AG08396 (cell line): ENCODE data around the gene PRKAR2B.
A peak's percentile ranks its signal among the peaks of the same experiment; 100 is the strongest.

Experiments
- DNase-seq: peaks from one replicate; pipeline ENCODE4 v3.0.0; 2012; ENCODE audit warnings: low spot score, mixed read lengths

The PRKAR2B gene

GRCh38 chr7:107044347-107045194, at the start of gene PRKAR2B:
Gene PRKAR2B (plus strand): TSS chr7:107044705. CDS start chr7:107044908, 203 bp downstream.
- peak; percentile 94 for DNase-seq

- DNase-seq: no peak
Measured at GRCh38 chr7:106994833-106995232, 49.7 kb upstream of the PRKAR2B start.

GRCh38 chr7:106997487-106998271, 46.8 kb upstream of the PRKAR2B start:
- DNase-seq: no peak

DNA sequence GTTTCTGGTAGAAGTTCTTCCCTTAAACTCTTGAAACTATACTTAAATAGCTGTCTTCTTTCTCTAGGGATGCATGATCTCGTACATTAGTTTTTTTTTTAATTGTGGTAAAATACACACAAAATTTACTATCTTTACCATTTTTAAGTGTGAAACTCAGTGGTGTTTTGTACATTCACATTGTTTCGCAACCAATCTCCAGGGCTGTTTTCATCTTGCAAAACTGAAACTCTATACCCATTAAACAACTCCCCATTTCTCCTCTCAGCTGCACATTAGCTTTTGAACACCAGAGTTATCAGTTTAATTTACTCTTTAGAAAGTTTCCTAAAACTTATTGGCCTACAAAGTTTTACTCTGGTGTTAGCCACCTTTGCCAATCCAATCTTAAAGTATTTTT, 45.5 kb upstream of the PRKAR2B start:
- DNase-seq: no peak

- DNase-seq: no peak
Measured at GRCh38 chr7:107001490-107001889, 43.0 kb upstream of the PRKAR2B start.

GRCh38 chr7:107002126-107002525, 42.4 kb upstream of the PRKAR2B start:
- DNase-seq: no peak

DNA sequence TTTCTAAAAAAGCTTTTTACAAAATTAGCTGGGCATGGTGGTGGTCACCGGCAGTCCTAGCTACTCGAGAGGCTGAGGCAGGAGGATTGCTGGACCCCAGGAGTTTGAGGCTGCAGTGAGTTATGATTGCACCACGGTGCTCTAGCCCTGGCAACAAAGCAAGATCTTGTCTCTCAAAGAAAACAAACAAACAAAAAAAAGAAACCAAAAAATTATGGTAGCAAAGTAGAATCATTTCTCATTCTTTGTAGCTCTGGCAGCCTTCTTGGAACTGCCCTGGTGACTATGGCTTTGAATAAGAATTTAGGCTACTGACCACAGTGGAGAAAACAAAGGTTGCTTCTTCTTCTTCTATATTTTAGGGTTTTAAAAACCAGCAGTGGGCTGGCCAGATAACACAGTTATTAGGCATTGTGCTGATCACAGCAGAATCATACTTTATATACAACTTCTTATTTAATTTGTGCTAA, 41.9 kb upstream of the PRKAR2B start:
- DNase-seq: no peak

GRCh38 chr7:107007007-107007891, 37.3 kb upstream of the PRKAR2B start:
- no peak for DNase-seq

- no peak for DNase-seq
Measured at GRCh38 chr7:107007892-107008287, 36.6 kb upstream of the PRKAR2B start.

GRCh38 chr7:107009846-107010203, 34.7 kb upstream of the PRKAR2B start:
- no peak for DNase-seq

- DNase-seq: no peak
Measured at GRCh38 chr7:107012691-107013090, 31.8 kb upstream of the PRKAR2B start.

GRCh38 chr7:107014387-107015023, 30.0 kb upstream of the PRKAR2B start:
- DNase-seq: peak; percentile 11

DNA sequence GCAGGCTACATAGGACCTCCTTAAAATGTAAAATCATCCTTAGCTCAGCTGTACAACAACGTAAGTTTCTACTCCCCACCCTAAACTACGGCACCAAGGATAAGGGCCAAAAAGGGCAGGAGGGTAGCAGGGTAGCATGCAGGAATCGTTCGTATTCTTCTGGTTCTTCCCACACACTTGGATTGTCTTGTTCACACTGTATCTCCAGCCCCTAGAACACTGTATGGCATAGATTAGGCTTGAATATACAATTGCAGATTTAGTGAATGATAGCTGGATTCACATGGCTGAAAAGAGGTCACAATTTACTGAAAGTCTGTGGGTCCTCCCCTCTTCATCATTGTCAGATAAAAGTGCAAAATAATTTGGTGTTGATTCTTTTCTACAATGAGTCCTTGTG, 28.2 kb upstream of the PRKAR2B start:
- DNase-seq: no peak

DNA sequence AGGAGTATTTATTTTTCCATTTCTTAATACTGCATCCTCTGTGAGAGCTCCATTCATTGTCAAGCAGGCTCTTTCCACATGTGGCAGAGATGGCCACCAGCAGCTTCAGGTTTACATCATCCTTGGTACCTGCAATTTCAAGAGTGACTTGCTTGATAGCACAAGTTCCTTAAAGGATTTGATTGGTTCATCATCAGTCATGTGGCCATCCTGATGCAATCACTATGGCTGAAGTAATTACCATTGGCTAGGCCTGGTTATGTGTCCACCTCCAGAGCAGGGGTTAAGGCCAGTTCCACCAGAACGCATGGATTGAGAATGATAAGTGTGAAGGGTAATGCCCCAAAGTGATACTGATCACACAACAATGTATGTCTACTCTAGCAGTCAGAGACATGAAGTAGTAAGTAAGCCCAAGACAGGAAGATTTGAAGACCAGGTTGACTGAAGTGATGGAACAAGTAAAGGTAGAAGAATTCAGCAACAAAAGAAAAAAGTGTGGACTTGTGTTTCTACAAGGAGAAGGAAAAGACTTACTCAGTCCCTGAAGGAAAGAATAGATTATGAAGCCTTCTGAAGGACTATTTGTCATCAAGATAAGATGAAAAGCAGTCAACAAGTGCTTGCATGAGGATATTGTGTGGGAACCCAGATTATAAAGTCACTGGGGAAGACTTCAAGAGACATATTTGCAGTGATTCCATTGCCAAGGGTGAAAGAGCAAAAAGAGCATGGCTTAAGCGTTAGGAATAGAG, 26.4 kb upstream of the PRKAR2B start:
- DNase-seq: no peak

DNA sequence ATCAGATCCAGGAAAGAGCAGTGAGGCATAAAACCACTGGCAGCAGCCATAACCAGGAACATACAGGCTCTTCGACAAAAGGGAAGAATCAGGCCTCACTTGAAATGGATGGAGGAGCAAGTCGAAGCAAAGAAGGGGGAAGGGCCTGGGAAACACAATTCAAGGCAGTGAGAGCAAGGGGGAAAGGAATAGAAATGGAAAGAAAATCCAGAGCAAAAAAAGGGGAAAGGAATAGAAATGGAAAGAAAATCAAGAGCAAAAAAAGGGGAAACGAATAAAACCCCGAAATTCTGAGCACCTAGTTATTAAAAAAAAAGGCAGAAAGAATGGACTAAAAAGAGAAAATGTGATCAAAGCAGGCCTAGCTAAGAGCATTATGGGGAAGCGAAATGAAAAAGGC, 24.1 kb upstream of the PRKAR2B start:
- no peak for DNase-seq

GRCh38 chr7:107021600-107021999, 22.9 kb upstream of the PRKAR2B start:
- no peak for DNase-seq

DNA sequence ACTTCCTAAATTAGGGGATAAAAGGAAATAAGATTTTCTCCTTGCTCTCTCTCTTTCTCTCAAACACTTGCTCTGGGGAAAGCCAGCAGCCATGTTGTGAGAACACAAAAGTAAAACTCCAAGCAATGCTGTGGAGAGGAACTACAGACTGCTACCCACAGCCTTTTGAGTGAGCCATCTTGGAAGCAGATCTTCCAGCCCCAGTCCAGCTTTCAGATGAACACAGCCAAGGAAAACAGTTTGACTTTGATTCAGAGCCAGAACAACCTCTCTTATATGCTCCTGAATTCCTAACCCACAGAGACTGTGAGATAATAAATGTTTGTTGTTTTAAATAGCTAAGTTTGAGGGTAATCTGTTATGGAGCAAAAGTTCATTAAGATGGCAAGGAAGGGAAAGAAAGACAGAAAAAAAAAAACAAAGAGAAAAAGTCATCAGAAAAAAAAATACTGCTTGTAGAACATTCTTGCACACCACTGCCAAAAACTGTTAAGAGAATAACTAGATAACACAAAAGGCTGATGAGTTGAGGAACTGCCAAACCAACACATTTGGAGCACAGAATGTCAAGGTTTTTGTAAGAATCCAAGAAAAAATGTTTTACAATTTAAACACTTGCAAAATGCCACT, 20.9 kb upstream of the PRKAR2B start:
- no peak for DNase-seq

DNA sequence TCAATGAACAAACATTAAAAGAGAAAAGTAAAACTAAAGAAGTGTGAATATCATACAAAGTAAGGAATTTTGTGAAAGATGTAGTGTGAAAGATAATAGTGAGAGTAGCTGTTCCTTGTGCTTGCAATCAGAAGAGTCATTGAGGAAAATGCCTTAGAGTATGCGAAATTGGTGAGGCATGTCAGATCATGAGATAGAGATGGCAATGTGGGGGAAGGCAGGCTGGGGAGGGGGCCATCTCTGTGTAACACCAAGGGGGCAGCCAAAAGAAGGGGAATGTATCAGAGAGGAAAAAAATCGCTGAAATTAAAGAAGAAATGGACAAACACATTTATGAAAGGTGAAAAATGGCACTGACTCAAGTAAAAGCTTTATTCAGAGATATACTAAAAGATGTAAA, 19.6 kb upstream of the PRKAR2B start:
- no peak for DNase-seq

- DNase-seq: no peak
Measured at GRCh38 chr7:107025449-107026103, 18.9 kb upstream of the PRKAR2B start.

- no peak for DNase-seq
Measured at GRCh38 chr7:107026166-107026565, 18.3 kb upstream of the PRKAR2B start.
